Coronary artery (tissue), 2 donors: ENCODE measurements around the gene PEDS1.
A peak's percentile ranks its signal among the peaks of the same experiment; 100 is the strongest.

Experiments
- DNase-seq: peaks from one replicate; pipeline ENCODE4 v3.0.0-alpha.2; 2017; ENCODE audit warnings: low spot score
- H3K27ac ChIP-seq, 2 donors: fragments of 200-600 bp; sonication (generic); one replicate each; pipeline ENCODE4 v1.5.1; 2016 to 2019
- H3K4me3 ChIP-seq: fragments of 200-600 bp; sonication (generic); 2 replicates; pipeline ENCODE4 v1.5.1; 2016; ENCODE audit warnings: mild to moderate bottlenecking, moderate library complexity
- CTCF ChIP-seq: fragments of 200-600 bp; sonication (generic); IDR thresholded peaks from one replicate; pipeline ENCODE4 v1.5.1; 2019; ENCODE audit warnings: antibody characterized with exemption

The PEDS1 gene

GRCh38 chr20:50193836-50194421 is 40.4 kb upstream of the PEDS1 start:
- peak overlapping the region; percentile 93 to 99 for H3K27ac ChIP-seq
- no peak for DNase-seq
- no peak for TF ChIP-seq CTCF
- peak overlapping the region; percentile 89 for H3K4me3 ChIP-seq

GRCh38 chr20:50193199-50193835 is 39.8 kb upstream of the PEDS1 start:
- peak overlapping the region; percentile 93 to 99 for H3K27ac ChIP-seq
- DNase-seq, result no peak
- TF ChIP-seq CTCF, result no peak
- H3K4me3 ChIP-seq, result peak overlapping the region; percentile 89

DNA sequence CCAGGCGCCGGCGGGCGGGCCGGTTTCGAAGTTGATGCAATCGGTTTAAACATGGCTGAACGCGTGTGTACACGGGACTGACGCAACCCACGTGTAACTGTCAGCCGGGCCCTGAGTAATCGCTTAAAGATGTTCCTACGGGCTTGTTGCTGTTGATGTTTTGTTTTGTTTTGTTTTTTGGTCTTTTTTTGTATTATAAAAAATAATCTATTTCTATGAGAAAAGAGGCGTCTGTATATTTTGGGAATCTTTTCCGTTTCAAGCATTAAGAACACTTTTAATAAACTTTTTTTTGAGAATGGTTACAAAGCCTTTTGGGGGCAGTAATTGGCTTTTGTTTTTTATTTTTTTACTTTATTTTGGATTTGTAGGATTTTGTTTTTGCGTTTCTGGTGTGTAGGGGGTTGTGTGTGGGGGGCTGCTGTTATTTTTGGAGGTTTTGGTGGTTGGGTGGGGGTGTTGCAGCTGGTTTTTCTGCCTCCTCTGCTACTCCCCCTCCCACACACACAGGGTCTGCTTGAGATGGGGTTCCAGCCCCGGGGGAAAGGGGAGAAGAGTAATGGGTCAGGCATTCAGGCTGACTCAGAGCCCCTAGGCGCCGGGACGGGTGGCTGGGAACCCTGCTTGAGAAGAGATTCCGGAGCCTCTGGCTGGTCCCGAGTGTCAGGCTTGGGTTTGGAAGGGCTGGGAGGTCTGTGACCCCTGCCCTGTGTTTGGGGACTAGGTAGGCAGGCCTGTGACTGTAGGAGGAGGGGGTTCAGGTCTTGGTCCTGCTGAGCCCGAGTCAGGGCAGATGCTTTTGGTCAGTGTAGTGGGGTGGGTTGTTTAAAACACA is 39.1 kb upstream of the PEDS1 start:
- no peak for TF ChIP-seq CTCF
- peak overlapping the region; percentile 89 for H3K4me3 ChIP-seq
- H3K27ac ChIP-seq, result peak overlapping the region; percentile 99
- DNase-seq, result peak; percentile 90

GRCh38 chr20:50191544-50192363 is 38.2 kb upstream of the PEDS1 start:
- Histone ChIP-seq H3K27ac (peak overlapping the region; percentile 99), H3K4me3 (peak overlapping the region; percentile 89)
- TF ChIP-seq CTCF, result no peak
- DNase-seq, result no peak

DNA sequence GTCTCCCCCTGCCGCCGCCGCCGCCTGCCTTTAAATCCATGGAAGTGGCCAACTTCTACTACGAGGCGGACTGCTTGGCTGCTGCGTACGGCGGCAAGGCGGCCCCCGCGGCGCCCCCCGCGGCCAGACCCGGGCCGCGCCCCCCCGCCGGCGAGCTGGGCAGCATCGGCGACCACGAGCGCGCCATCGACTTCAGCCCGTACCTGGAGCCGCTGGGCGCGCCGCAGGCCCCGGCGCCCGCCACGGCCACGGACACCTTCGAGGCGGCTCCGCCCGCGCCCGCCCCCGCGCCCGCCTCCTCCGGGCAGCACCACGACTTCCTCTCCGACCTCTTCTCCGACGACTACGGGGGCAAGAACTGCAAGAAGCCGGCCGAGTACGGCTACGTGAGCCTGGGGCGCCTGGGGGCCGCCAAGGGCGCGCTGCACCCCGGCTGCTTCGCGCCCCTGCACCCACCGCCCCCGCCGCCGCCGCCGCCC is 37.6 kb upstream of the PEDS1 start:
- H3K4me3 ChIP-seq, result peak overlapping the region; percentile 89
- DNase-seq, result peak; percentile 85
- H3K27ac ChIP-seq, result peak overlapping the region; percentile 99
- TF ChIP-seq CTCF, result no peak

DNA sequence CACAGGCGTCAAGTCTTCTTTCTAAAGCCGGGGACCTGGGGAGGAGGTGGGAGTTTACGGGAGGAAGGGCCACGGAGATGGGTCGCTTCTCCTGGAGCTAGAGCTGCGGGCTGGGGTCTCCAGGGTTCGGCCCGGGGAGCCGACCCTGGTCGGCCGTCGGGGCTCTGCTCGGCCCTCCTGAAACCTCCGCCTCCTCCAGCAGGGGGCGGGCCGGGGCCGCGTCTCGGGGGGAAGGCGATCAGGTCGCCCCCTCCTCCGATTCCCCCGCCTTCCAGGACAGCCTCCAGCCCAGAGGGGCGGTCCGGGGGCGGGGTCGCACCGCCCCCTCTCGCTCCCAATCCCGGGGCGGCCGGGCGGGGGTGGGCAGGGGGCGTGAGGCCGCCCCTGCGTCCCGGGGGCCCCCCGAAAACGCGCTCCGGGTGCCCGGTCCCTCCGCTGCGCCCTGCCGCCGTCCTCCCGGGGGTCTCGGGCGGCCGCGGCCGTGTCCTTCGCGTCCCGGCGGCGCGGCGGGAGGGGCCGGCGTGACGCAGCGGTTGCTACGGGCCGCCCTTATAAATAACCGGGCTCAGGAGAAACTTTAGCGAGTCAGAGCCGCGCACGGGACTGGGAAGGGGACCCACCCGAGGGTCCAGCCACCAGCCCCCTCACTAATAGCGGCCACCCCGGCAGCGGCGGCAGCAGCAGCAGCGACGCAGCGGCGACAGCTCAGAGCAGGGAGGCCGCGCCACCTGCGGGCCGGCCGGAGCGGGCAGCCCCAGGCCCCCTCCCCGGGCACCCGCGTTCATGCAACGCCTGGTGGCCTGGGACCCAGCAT is 36.9 kb upstream of the PEDS1 start, which contains the start of gene CEBPB:
CEBPB (plus strand) TSS at position 580 of the 814 bp plus-strand sequence; CDS start at position 784, 204 bp downstream.
- TF ChIP-seq CTCF, result peak; percentile 83
- peak within 1 kb of the TSS; percentile 99 for H3K27ac ChIP-seq
- H3K4me3 ChIP-seq, result peak within 1 kb of the TSS; percentile 89
- DNase-seq, result peak; percentile 95
